ENCODE measurements around the gene ATXN10. TPM values are rescaled to one million over a fixed set of nuclear protein-coding genes. Genes with fewer than 3 reads are reported as not detected.

Gene ATXN10
- total RNA-seq, 4 donors from 2014 or later = 83.5 to 127 (median 96.6) TPM

GRCh38 chr22:45664136-45664646 is 7.4 kb upstream of the ATXN10 start:
- no peak for TF ChIP-seq CTCF (IDR thresholded peaks at IDR 0.05; ENCODE audit: low read depth)

GRCh38 chr22:45667486-45667885 is 4.1 kb upstream of the ATXN10 start:
- no peak for TF ChIP-seq CTCF (IDR thresholded peaks at IDR 0.05; ENCODE audit: low read depth)

- TF ChIP-seq CTCF (IDR thresholded peaks at IDR 0.05; ENCODE audit: low read depth) = no peak
Measured at GRCh38 chr22:45670981-45671782, 452 bp upstream of the ATXN10 start.

- TF ChIP-seq CTCF (IDR thresholded peaks at IDR 0.05; ENCODE audit: low read depth) = no peak
Measured at GRCh38 chr22:45672564-45673481, 1.2 kb downstream of the ATXN10 start.

GRCh38 chr22:45673482-45674175 is 2.0 kb downstream of the ATXN10 start:
- TF ChIP-seq CTCF (IDR thresholded peaks at IDR 0.05; ENCODE audit: low read depth) = no peak

- no peak for TF ChIP-seq CTCF (IDR thresholded peaks at IDR 0.05; ENCODE audit: low read depth)
Measured at GRCh38 chr22:45676024-45676423, 4.4 kb downstream of the ATXN10 start.

All from subcutaneous adipose tissue (tissue), 4 donors.